ENCODE results near the gene CADM4. TPM values are rescaled to one million over a fixed set of nuclear protein-coding genes. Genes with fewer than 3 reads are reported as not detected.

Gene CADM4
- polyA plus RNA-seq, 1 of the 3 experiments (the other 2 are of a cell fraction): 28.9 TPM

DNA sequence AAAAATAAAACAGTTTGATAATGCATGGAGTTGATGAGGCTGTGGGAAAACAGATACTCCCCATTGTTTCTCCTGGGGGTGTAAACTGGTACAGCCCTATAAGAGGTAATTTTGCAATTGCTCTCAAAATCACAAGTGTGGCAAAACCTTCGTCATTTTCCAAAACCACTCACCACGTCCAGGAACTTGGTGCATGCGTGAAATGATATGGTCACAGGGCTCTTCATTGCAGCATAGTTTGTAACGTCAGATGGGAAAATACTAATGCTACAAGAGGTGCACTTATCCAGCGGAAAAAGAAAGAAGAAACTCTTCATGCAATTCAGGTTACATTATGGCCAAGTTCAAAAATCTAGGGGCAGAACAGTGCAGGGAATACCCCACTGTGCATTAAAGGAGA, 42.2 kb upstream of the CADM4 start:
- H3K9ac ChIP-seq: no peak overlapping the region
- peaks cover 3% of the 10 kb centered on the region for H3F3A ChIP-seq (replicated peaks; ENCODE audit: insufficient read depth)
- H3K4me2 ChIP-seq: no peak overlapping the region
- H3K36me3 ChIP-seq (replicated peaks in 1 of 2; ENCODE audit: control insufficient read depth in 1 of 2, insufficient read depth in 2 of 2, low read length in 1 of 2): no peaks in the 10 kb centered on the region
- WGBS (ENCODE audit: low lambda C conversion rate): 82% methylated on average over 5 of the region's 5 CpGs
- H3K9me2 ChIP-seq: no peaks in the 10 kb centered on the region
- no peaks in the 10 kb centered on the region for H3K79me2 ChIP-seq (ENCODE audit: insufficient read depth)
- ChIA-PET POLR2A (no interaction called here), CTCF (no interaction called here)
- DNase-seq: no peak
- no peaks in the 10 kb centered on the region for H3K9me3 ChIP-seq
- H4K20me1 ChIP-seq (ENCODE audit: insufficient read depth): no peaks in the 10 kb centered on the region
- no peaks in the 10 kb centered on the region for H3K27me3 ChIP-seq (ENCODE audit: insufficient read depth)
- no peak overlapping the region for H3K27ac ChIP-seq (ENCODE audit: low read depth in 2 of 2, low read length in 1 of 2)
- H2AFZ ChIP-seq (ENCODE audit: low read depth): no peak overlapping the region
- TF ChIP-seq CTCF (IDR thresholded peaks at IDR 0.05) (no peak), TAF1 (IDR thresholded peaks at IDR 0.05; ENCODE audit: borderline replicate concordance, low read depth, low read length) (no peak), RFX5 (IDR thresholded peaks at IDR 0.05; ENCODE audit: low read length) (no peak), PBX3 (IDR thresholded peaks at IDR 0.05) (no peak), TCF12 (IDR thresholded peaks at IDR 0.05) (no peak)
- TF ChIP-seq, protein P1, sequence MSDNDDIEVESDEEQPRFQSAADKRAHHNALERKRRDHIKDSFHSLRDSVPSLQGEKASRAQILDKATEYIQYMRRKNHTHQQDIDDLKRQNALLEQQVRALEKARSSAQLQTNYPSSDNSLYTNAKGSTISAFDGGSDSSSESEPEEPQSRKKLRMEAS (IDR thresholded peaks at IDR 0.05; ENCODE audit: low read depth): no peak
- TF ChIP-seq, protein P2, sequence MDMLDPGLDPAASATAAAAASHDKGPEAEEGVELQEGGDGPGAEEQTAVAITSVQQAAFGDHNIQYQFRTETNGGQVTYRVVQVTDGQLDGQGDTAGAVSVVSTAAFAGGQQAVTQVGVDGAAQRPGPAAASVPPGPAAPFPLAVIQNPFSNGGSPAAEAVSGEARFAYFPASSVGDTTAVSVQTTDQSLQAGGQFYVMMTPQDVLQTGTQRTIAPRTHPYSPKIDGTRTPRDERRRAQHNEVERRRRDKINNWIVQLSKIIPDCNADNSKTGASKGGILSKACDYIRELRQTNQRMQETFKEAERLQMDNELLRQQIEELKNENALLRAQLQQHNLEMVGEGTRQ (IDR thresholded peaks at IDR 0.05; ENCODE audit: borderline replicate concordance, low read depth, low read length): no peak
- peaks cover 0 to 1% of the 10 kb centered on the region in 2 experiments; a peak in 1 of 4 replicates for H3K4me1 ChIP-seq (ENCODE audit: control insufficient read depth in 1 of 2, insufficient read depth in 2 of 2, low read depth in 1 of 2, low read length in 1 of 2)
- no peak overlapping the region for H3K4me3 ChIP-seq (ENCODE audit: low read depth in 2 of 2, low read length in 1 of 2)

DNA sequence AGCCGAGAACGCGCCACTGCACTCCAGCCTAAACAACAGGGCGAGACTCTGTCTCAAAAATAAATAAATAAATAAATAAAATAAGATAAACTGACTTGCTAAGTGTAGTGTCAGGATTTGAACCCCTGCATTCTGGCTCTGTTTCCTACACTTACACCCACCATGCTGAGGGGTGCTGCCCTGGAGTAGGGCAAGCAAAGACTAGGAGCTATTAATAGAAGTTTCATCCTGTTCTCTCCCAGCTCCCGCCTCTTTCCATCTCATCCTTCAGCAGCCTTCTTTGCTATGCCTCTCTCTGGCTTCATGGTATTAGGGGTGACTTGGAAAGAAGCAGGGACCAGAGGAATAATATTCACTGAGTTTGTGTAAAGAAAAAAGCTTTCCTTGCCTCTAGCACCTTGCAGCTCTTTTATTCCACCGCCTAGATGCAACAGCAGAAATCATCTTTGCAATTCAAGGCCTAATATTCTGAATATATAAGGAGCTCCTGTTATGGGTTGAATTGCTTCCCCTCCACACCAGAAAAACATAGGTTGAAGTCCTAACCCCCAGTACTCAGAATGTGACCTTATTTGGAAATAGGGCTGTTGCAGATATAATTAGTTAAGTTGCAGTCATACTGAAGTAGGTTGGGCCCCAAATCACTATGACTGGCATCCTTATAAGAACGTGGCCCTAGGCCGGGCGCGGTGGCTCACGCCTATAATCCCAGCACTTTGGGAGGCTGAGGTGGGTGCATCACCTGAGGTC, 39.0 kb upstream of the CADM4 start:
- peaks cover 4% of the 10 kb centered on the region for H3F3A ChIP-seq (replicated peaks; ENCODE audit: insufficient read depth)
- TF ChIP-seq, protein P3, sequence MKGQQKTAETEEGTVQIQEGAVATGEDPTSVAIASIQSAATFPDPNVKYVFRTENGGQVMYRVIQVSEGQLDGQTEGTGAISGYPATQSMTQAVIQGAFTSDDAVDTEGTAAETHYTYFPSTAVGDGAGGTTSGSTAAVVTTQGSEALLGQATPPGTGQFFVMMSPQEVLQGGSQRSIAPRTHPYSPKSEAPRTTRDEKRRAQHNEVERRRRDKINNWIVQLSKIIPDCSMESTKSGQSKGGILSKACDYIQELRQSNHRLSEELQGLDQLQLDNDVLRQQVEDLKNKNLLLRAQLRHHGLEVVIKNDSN (IDR thresholded peaks at IDR 0.05; ENCODE audit: borderline replicate concordance, low read depth): no peak
- TF ChIP-seq SMC3 (IDR thresholded peaks at IDR 0.05; ENCODE audit: low read depth, low read length): no peak
- TF ChIP-seq RFX5 (IDR thresholded peaks at IDR 0.05; ENCODE audit: low read length): no peak
- TF ChIP-seq SIN3A (IDR thresholded peaks at IDR 0.05; ENCODE audit: borderline replicate concordance, low read depth, low read length): no peak
- no peak for TF ChIP-seq TEAD4 (IDR thresholded peaks at IDR 0.05; ENCODE audit: borderline replicate concordance, insufficient read depth)
- TF ChIP-seq FOXJ3 (CRISPR knock-in tag; IDR thresholded peaks at IDR 0.05): no peak
- TF ChIP-seq, protein P2 (IDR thresholded peaks at IDR 0.05; ENCODE audit: borderline replicate concordance, low read depth, low read length): no peak
- TF ChIP-seq, protein P4, sequence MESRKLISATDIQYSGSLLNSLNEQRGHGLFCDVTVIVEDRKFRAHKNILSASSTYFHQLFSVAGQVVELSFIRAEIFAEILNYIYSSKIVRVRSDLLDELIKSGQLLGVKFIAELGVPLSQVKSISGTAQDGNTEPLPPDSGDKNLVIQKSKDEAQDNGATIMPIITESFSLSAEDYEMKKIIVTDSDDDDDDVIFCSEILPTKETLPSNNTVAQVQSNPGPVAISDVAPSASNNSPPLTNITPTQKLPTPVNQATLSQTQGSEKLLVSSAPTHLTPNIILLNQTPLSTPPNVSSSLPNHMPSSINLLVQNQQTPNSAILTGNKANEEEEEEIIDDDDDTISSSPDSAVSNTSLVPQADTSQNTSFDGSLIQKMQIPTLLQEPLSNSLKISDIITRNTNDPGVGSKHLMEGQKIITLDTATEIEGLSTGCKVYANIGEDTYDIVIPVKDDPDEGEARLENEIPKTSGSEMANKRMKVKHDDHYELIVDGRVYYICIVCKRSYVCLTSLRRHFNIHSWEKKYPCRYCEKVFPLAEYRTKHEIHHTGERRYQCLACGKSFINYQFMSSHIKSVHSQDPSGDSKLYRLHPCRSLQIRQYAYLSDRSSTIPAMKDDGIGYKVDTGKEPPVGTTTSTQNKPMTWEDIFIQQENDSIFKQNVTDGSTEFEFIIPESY (IDR thresholded peaks at IDR 0.05; ENCODE audit: borderline replicate concordance, low read depth): no peak
- 94% methylated on average over 11 of the region's 11 CpGs for WGBS (ENCODE audit: low lambda C conversion rate)
- H2AFZ ChIP-seq (ENCODE audit: low read depth): no peak overlapping the region
- no peaks in the 10 kb centered on the region for H3K27me3 ChIP-seq (ENCODE audit: insufficient read depth)
- H3K9me2 ChIP-seq: no peaks in the 10 kb centered on the region
- 0 out of 4 replicates have a peak, but pooled peaks cover 0 to 5% of the 10 kb centered on the region in 2 experiments for H3K4me1 ChIP-seq (ENCODE audit: control insufficient read depth in 1 of 2, insufficient read depth in 2 of 2, low read depth in 1 of 2, low read length in 1 of 2)
- no peak overlapping the region for H3K4me3 ChIP-seq (ENCODE audit: low read depth in 2 of 2, low read length in 1 of 2)
- POLR2A ChIA-PET: no interaction called here
- H3K4me2 ChIP-seq: no peak overlapping the region
- H3K79me2 ChIP-seq (ENCODE audit: insufficient read depth): no peaks in the 10 kb centered on the region
- no peaks in the 10 kb centered on the region for H4K20me1 ChIP-seq (ENCODE audit: insufficient read depth)
- CTCF ChIA-PET: interaction anchor here (1.0 kb wide), 1 partner anchor 67 kb away, joined by 5 read pairs; no protein-coding TSS in a partner anchor
- H3K27ac ChIP-seq (ENCODE audit: low read depth in 2 of 2, low read length in 1 of 2): no peak overlapping the region
- DNase-seq: no peak
- no peaks in the 10 kb centered on the region for H3K36me3 ChIP-seq (replicated peaks in 1 of 2; ENCODE audit: control insufficient read depth in 1 of 2, insufficient read depth in 2 of 2, low read length in 1 of 2)
- no peaks in the 10 kb centered on the region for H3K9me3 ChIP-seq
- H3K9ac ChIP-seq: no peak overlapping the region
